HepG2 (cell line): ENCODE results near the gene ANKRD65. TPM values are rescaled to one million over a fixed set of nuclear protein-coding genes. Genes with fewer than 3 reads are reported as not detected.

ENCODE experiments used
- ATAC-seq: fragments of 200-7000 bp; cut with Tn5 transposase; 3 replicates; pipeline ENCODE4 v1.9.1; 2020; ENCODE audit warnings: mild to moderate bottlenecking, moderate library complexity
- BruUV-seq: library from RNA; stranded (reverse); fragments of 400-500 nt; replicated peaks from 2 replicates; lab custom pipeline; 2021; lab: Mats Ljungman, UMichigan
- CTCF ChIA-PET: fragments of 300-600 bp; formaldehyde crosslinking; extraction: SDS; loops from one replicate; lab custom pipeline; 2021; ENCODE audit warnings: low total read pairs, inconsistent platforms, low intra/inter-chr PET ratio; lab: Yijun Ruan, JAX
- POLR2A ChIA-PET: fragments of 350-600 bp; sonication (Branson Sonifier 250); formaldehyde crosslinking; loops from one replicate; lab custom pipeline; 2020; ENCODE audit warnings: antibody characterized with exemption, inconsistent platforms; lab: Yijun Ruan, JAX
- DNase-seq: peaks from one replicate; pipeline ENCODE4 v3.0.0-alpha.2; 2015; ENCODE audit warnings: low spot score
- FAIRE-seq: peaks from 3 replicates; lab custom pipeline; 2011; peaks lifted over from hg19 to GRCh38; lab: Jason Lieb, UNC
- H2AFZ ChIP-seq: one replicate; pipeline ENCODE4 v1.6.1; 2011; ENCODE audit warnings: low read length, inconsistent platforms
- H3K27ac ChIP-seq: fragments of 300-600 bp; 3 replicates; pipeline ENCODE4 v1.8.0; 2011; ENCODE audit warnings: mixed run types, mild to moderate bottlenecking, mixed read lengths, low read length, inconsistent platforms; ENCODE audit not compliant: insufficient read depth; ENCODE audit errors: extremely low read length
- H3K27me3 ChIP-seq, 2 experiments: fragments of 200-600 bp in 1 of 2; 2 replicates in 1 of 2; 3 replicates in 1 of 2; pipeline versions ENCODE4 v1.6.0 to v1.8.0; 2011; ENCODE audit warnings: low read length in 2 of 2, mild to moderate bottlenecking in 2 of 2, moderate library complexity in 2 of 2, inconsistent platforms in 1 of 2; ENCODE audit not compliant: insufficient read depth in 2 of 2, control insufficient read depth in 1 of 2
- H3K36me3 ChIP-seq, 2 experiments: fragments of 200-600 bp in 1 of 2; replicated peaks in 1 of 2; 2 replicates in 1 of 2; 3 replicates in 1 of 2; pipeline versions ENCODE4 v1.5.1 to v1.8.0; 2011; ENCODE audit warnings: low read length in 2 of 2, inconsistent platforms in 1 of 2; ENCODE audit not compliant: insufficient read depth in 2 of 2, control insufficient read depth in 1 of 2
- H3K4me1 ChIP-seq: 2 replicates; pipeline ENCODE4 v1.5.1; 2012; ENCODE audit warnings: low read length, inconsistent platforms; ENCODE audit not compliant: insufficient read depth
- H3K4me2 ChIP-seq: 2 replicates; pipeline ENCODE4 v1.6.0; 2011; ENCODE audit warnings: low read depth, low read length, inconsistent platforms
- H3K4me3 ChIP-seq, 3 experiments: fragments of 200-600 bp in 1 of 3; sonication (generic), shearing (Covaris generic) in 1 of 3; replicated peaks in 1 of 3; 2 replicates each; pipeline ENCODE4 v1.5.1; 2011 to 2016; ENCODE audit warnings: low read length in 3 of 3, inconsistent platforms in 2 of 3, low read depth in 2 of 3, mild to moderate bottlenecking in 2 of 3, control low read depth in 1 of 3, mixed read lengths in 1 of 3; ENCODE audit not compliant: insufficient read depth in 1 of 3
- H3K79me2 ChIP-seq: one replicate; pipeline ENCODE4 v1.6.1; 2011; ENCODE audit warnings: low read length, inconsistent platforms; ENCODE audit not compliant: insufficient read depth
- H3K9ac ChIP-seq: 2 replicates; pipeline ENCODE4 v1.6.0; 2011; ENCODE audit warnings: mild to moderate bottlenecking, low read depth, low read length, inconsistent platforms; ENCODE audit not compliant: insufficient read depth
- H3K9me3 ChIP-seq: 2 replicates; pipeline ENCODE4 v1.5.1; 2012; ENCODE audit warnings: mild to moderate bottlenecking, low read length
- H4K20me1 ChIP-seq: 2 replicates; pipeline ENCODE4 v1.6.0; 2011; ENCODE audit warnings: inconsistent platforms, mild to moderate bottlenecking, low read length, moderate library complexity; ENCODE audit not compliant: insufficient read depth
- AGO2 ChIP-seq: fragments of 200-400 bp; formaldehyde crosslinking; optimal IDR thresholded peaks from 2 replicates; pipeline ENCODE3; 2017; ENCODE audit warnings: mild to moderate bottlenecking, low read depth, low read length, moderate library complexity
- AHR ChIP-seq: IDR thresholded peaks from 2 replicates; pipeline ENCODE4 v1.6.1; 2018; ENCODE audit warnings: missing genetic modification reagents, missing compliant biosample characterization
- ARNT ChIP-seq: fragments of 450-650 bp; IDR thresholded peaks from 2 replicates; pipeline ENCODE4 v1.6.1; 2017
- CC2D1A ChIP-seq: sonication (generic); formaldehyde crosslinking; IDR thresholded peaks from 2 replicates; pipeline ENCODE4 v1.8.1; 2023; ENCODE audit warnings: mild to moderate bottlenecking, missing genetic modification reagents
- CENPX ChIP-seq: sonication (generic); formaldehyde crosslinking; IDR thresholded peaks from 2 replicates; pipeline ENCODE4 v1.9.0; 2021; ENCODE audit warnings: mild to moderate bottlenecking, missing genetic modification reagents, moderate library complexity
- FLYWCH1 ChIP-seq: sonication (generic); formaldehyde crosslinking; IDR thresholded peaks from 2 replicates; pipeline ENCODE4 v1.8.1; 2023; ENCODE audit warnings: mild to moderate bottlenecking, missing genetic modification reagents
- HES4 ChIP-seq: sonication (generic); formaldehyde crosslinking; IDR thresholded peaks from 2 replicates; pipeline ENCODE4 v1.9.0; 2021; ENCODE audit warnings: mild to moderate bottlenecking, missing genetic modification reagents, borderline replicate concordance
- HNRNPUL1 ChIP-seq: fragments of 200-400 bp; formaldehyde crosslinking; IDR thresholded peaks from 2 replicates; pipeline ENCODE4 v1.6.1; 2017; ENCODE audit warnings: low read depth, mild to moderate bottlenecking, low read length, moderate library complexity
- KDM5B ChIP-seq: sonication (generic); formaldehyde crosslinking; IDR thresholded peaks from 2 replicates; pipeline ENCODE4 v1.4.0; 2020; ENCODE audit warnings: missing genetic modification reagents, mild to moderate bottlenecking, borderline replicate concordance
- MAFF ChIP-seq: IDR thresholded peaks from 2 replicates; pipeline ENCODE4 v1.6.1; 2011; ENCODE audit warnings: low read depth, low read length, improper control_type of control experiment
- NR1H2 ChIP-seq: sonication (generic); formaldehyde crosslinking; IDR thresholded peaks from 2 replicates; pipeline ENCODE4 v1.8.1; 2022; ENCODE audit warnings: low read depth, missing genetic modification reagents, borderline replicate concordance
- SALL2 ChIP-seq: sonication (generic); formaldehyde crosslinking; IDR thresholded peaks from 2 replicates; pipeline ENCODE4 v1.8.1; 2023; ENCODE audit warnings: mild to moderate bottlenecking, missing genetic modification reagents, inconsistent platforms
- ZBTB25 ChIP-seq: IDR thresholded peaks from 2 replicates; pipeline ENCODE4 v1.6.1; 2018; ENCODE audit warnings: missing genetic modification reagents
- ZC3H13 ChIP-seq: sonication (generic); formaldehyde crosslinking; IDR thresholded peaks from 2 replicates; pipeline ENCODE4 v1.8.1; 2023; ENCODE audit warnings: mild to moderate bottlenecking, missing genetic modification reagents, moderate library complexity
- ZKSCAN1 ChIP-seq: fragments of 150-350 bp; IDR thresholded peaks from 2 replicates; pipeline ENCODE4 v1.6.1; 2014; ENCODE audit warnings: low read length
- ZNF234 ChIP-seq: sonication (generic); formaldehyde crosslinking; conservative IDR thresholded peaks from 2 replicates; pipeline ENCODE4 v1.5.1; 2020; ENCODE audit warnings: mild to moderate bottlenecking, missing genetic modification reagents
- ZNF274 ChIP-seq: sonication (generic); formaldehyde crosslinking; IDR thresholded peaks from 2 replicates; pipeline ENCODE4 v1.5.1; 2020; ENCODE audit warnings: mild to moderate bottlenecking, missing genetic modification reagents
- ZNF343 ChIP-seq: sonication (generic); formaldehyde crosslinking; IDR thresholded peaks from 2 replicates; pipeline ENCODE4 v1.4.0; 2020; ENCODE audit warnings: mild to moderate bottlenecking, missing genetic modification reagents
- ZNF605 ChIP-seq: sonication (generic); formaldehyde crosslinking; IDR thresholded peaks from 2 replicates; pipeline ENCODE4 v1.8.0; 2022; ENCODE audit warnings: mild to moderate bottlenecking, missing genetic modification reagents
- ZNF672 ChIP-seq: sonication (generic); formaldehyde crosslinking; IDR thresholded peaks from 2 replicates; pipeline ENCODE4 v1.8.1; 2022; ENCODE audit warnings: missing genetic modification reagents
- ZSCAN12 ChIP-seq: sonication (generic); formaldehyde crosslinking; IDR thresholded peaks from 2 replicates; pipeline ENCODE4 v1.9.0; 2021; ENCODE audit warnings: mild to moderate bottlenecking, missing genetic modification reagents
- WGBS: methylation state at CpG from one replicate; pipeline ENCODE4 v1.1.6; 2017; ENCODE audit warnings: low lambda C conversion rate; 5-methylcytosine and 5-hydroxymethylcytosine counted together
- in situ Hi-C: cut with HindIII; loops from 2 replicates; pipeline ENCODE4 v1.10.0; 2017; ENCODE audit warnings: low pct_unique_long_range_greater_than_20kb; ENCODE audit not compliant: extremely low pct_ligation_motif_present
- intact Hi-C: fragments of 100-400 bp; cut with micrococcal nuclease; formaldehyde crosslinking; loops from one replicate; pipeline ENCODE4 v1.10.0; 2022; ENCODE audit not compliant: unreplicated experiment
- polyA plus RNA-seq, 8 experiments: library from polyadenylated mRNA; depleted of rRNA in 3 of 8; stranded (reverse) in 7 of 8; unstranded in 1 of 8; fragments of >200 nt; fragmentation: Illumina TruSeq in 4 of 8; extraction: Trizol in 4 of 8; gene quantifications; 2 replicates each; pipeline versions ENCODE4 v1.2.1 to v1.2.3, GENCODE V29; 2011 to 2016; ENCODE audit warnings: low read depth in 4 of 8, missing spikeins in 1 of 8, mixed read lengths in 1 of 8; ENCODE audit not compliant: insufficient read depth in 1 of 8
- total RNA-seq, 5 experiments: library from RNA; depleted of rRNA; stranded (reverse); fragments of >200 nt; fragmentation: Illumina TruSeq; extraction: Trizol; gene quantifications; 2 replicates each; pipeline ENCODE4 v1.2.3, GENCODE V29; 2016; ENCODE audit warnings: low read depth in 1 of 5
- TF ChIP-seq, protein P1 (sequence below): sonication (generic); formaldehyde crosslinking; IDR thresholded peaks from 2 replicates; pipeline ENCODE4 v1.8.0; 2023; ENCODE audit warnings: mild to moderate bottlenecking, missing genetic modification reagents
- TF ChIP-seq, protein P2 (sequence below): sonication (generic); formaldehyde crosslinking; conservative IDR thresholded peaks from 2 replicates; pipeline ENCODE4 v1.4.0; 2020; ENCODE audit warnings: missing genetic modification reagents

The ANKRD65 gene
- total and polyA plus RNA-seq, 2 of the 13 experiments (the other 11 are each of a cell fraction or from before 2014, with no cell fraction given), result 12.1 to 30.1 TPM

- TF ChIP-seq ARNT (no peak), HNRNPUL1 (peak; percentile 73; the same call in 1 of the 2 replicates), NR1H2 (peak; percentile 86; the same call in 1 of the 2 replicates), ZNF672 (no peak), ZNF343 (CRISPR knock-in tag) (no peak; the same call in none of the 2 replicates), CENPX (CRISPR knock-in tag) (no peak), MAFF (peak; percentile 7; the same call in 1 of the 2 replicates), ZNF274 (CRISPR knock-in tag) (peak; percentile 96), KDM5B (CRISPR knock-in tag) (peak; percentile 87; the same call in 1 of the 2 replicates), AHR (peak; percentile 94), ZBTB25 (CRISPR knock-in tag) (peak; percentile 99), SALL2 (CRISPR knock-in tag) (no peak; the same call in 1 of the 2 replicates)
These were observed 46.0 kb downstream of the ANKRD65 start, which contains the start of gene AURKAIP1 (continued) for GRCh38 chr1:1374929-1375662.

GRCh38 chr1:1374589-1374928 lies 46.5 kb downstream of the ANKRD65 start:
- Histone ChIP-seq H3K36me3 (peaks cover 0 to 3% of the 10 kb centered on the region in 2 experiments; a peak in 1 of 5 replicates), H2AFZ (no peak overlapping the region), H4K20me1 (no peaks in the 10 kb centered on the region), H3K4me1 (peaks cover 37% of the 10 kb centered on the region), H3K9me3 (no peaks in the 10 kb centered on the region), H3K27ac (peak overlapping the region; percentile 79), H3K4me3 (peak overlapping the region; percentile 75 to 99 (median 90)), H3K4me2 (peak overlapping the region; percentile 91), H3K27me3 (no peaks in the 10 kb centered on the region; a peak in 1 of 5 replicates), H3K9ac (peak overlapping the region; percentile 98), H3K79me2 (peaks cover 19% of the 10 kb centered on the region)
- in situ Hi-C loops, result no loop called here
- BruUV-seq, result no TSS peak
- ChIA-PET CTCF (no interaction called here), POLR2A (interaction anchor here (0.6 to 3.2 kb wide), 21 partner anchors 13 to 198 kb away, joined by 3 to 35 read pairs (median 6); partner anchors contain the start of genes CCNL2, DVL1, MRPL20 and MXRA8)
- 0% methylated on average over 12 of the region's 24 CpGs for WGBS
- ATAC-seq, result no peak
- FAIRE-seq, result no peak
- no peak for DNase-seq
- intact Hi-C loops, result no loop called here
- TF ChIP-seq ZNF605 (CRISPR knock-in tag) (no peak), HES4 (CRISPR knock-in tag) (no peak), CC2D1A (no peak), ZNF234 (CRISPR knock-in tag) (no peak), ZKSCAN1 (no peak), FLYWCH1 (no peak), ZC3H13 (CRISPR knock-in tag) (no peak), ZSCAN12 (CRISPR knock-in tag) (0 out of 2 replicates have a peak, but pooled peaks have one; percentile 4), AGO2 (peak; percentile 29)
- TF ChIP-seq, protein P1, sequence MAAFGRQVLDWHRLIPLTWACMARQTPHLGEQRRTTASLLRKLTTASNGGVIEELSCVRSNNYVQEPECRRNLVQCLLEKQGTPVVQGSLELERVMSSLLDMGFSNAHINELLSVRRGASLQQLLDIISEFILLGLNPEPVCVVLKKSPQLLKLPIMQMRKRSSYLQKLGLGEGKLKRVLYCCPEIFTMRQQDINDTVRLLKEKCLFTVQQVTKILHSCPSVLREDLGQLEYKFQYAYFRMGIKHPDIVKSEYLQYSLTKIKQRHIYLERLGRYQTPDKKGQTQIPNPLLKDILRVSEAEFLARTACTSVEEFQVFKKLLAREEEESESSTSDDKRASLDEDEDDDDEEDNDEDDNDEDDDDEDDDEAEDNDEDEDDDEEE, result no peak
- TF ChIP-seq, protein P2, sequence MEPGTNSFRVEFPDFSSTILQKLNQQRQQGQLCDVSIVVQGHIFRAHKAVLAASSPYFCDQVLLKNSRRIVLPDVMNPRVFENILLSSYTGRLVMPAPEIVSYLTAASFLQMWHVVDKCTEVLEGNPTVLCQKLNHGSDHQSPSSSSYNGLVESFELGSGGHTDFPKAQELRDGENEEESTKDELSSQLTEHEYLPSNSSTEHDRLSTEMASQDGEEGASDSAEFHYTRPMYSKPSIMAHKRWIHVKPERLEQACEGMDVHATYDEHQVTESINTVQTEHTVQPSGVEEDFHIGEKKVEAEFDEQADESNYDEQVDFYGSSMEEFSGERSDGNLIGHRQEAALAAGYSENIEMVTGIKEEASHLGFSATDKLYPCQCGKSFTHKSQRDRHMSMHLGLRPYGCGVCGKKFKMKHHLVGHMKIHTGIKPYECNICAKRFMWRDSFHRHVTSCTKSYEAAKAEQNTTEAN (CRISPR knock-in tag), result no peak
